Right atrium auricular region (tissue), 2 donors: ENCODE data around the gene HEATR5B. TPM values are rescaled to one million over a fixed set of nuclear protein-coding genes. Genes with fewer than 3 reads are reported as not detected.

ENCODE experiments used
- DNase-seq: peaks from one replicate; pipeline ENCODE4 v3.0.0-alpha.2; 2019; ENCODE audit warnings: low spot score
- H3K27ac ChIP-seq, 2 donors: fragments of 200-600 bp; sonication (generic); 1 replicate in 1 of 2; 2 replicates in 1 of 2; pipeline ENCODE4 v1.5.1; 2016 to 2019
- H3K27me3 ChIP-seq, 2 donors: fragments of 200-600 bp; sonication (generic); one replicate each; pipeline versions ENCODE4 v1.5.1 to v1.6.0; 2017 to 2019
- H3K36me3 ChIP-seq: fragments of 200-600 bp; sonication (generic); one replicate; pipeline ENCODE4 v1.5.1; 2016
- H3K4me1 ChIP-seq, 2 donors: fragments of 200-600 bp; sonication (generic); one replicate each; pipeline versions ENCODE4 v1.5.1 to v1.6.0; 2017 to 2019
- H3K4me3 ChIP-seq, 2 donors: fragments of 200-600 bp; sonication (generic); 1 replicate in 1 of 2; 2 replicates in 1 of 2; pipeline ENCODE4 v1.5.1; 2017 to 2019; ENCODE audit warnings: mild to moderate bottlenecking in 1 of 2, moderate library complexity in 1 of 2
- H3K9me3 ChIP-seq, 2 donors: fragments of 200-600 bp; sonication (generic); one replicate each; pipeline ENCODE4 v1.5.1; 2019
- total RNA-seq, 2 donors: library from RNA; depleted of rRNA; stranded (reverse); fragments of >200 nt; gene quantifications; one replicate each; pipeline ENCODE4 v1.1.0, GENCODE V29; 2016
- TF ChIP-seq, protein P1 (sequence below), 2 donors: fragments of 200-600 bp; sonication (generic); IDR thresholded peaks; one replicate each; pipeline ENCODE4 v1.5.1; 2019; ENCODE audit warnings: antibody characterized with exemption in 2 of 2

Gene HEATR5B
- total RNA-seq, 2 donors from 2014 or later = 16.4 to 17.6 TPM

DNA sequence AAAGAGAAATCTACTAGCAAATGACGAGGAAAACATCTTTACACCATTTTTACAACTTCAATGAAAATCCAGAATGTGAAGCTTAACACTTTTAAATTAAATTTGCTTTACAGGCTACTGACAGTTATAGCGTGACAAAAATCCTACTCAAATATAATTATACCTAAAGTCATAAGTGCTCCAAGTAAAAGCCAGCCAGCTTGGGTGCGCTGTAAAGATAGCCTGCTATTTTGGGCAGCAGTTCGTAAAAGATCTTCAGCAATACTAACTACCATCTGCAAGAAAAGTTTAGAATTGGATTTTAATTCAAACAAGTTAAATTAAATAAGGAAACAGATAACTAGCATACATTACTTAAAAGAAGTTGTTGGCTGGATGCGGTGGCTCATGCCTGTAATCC lies 22.4 kb downstream of the HEATR5B start:
- Histone ChIP-seq H3K9me3 (no peaks in the 10 kb centered on the region), H3K36me3 (peaks cover 74% of the 10 kb centered on the region), H3K4me3 (no peak overlapping the region), H3K4me1 (no peaks in the 10 kb centered on the region), H3K27ac (no peak overlapping the region), H3K27me3 (no peaks in the 10 kb centered on the region)
- no peak for DNase-seq
- TF ChIP-seq, protein P1, sequence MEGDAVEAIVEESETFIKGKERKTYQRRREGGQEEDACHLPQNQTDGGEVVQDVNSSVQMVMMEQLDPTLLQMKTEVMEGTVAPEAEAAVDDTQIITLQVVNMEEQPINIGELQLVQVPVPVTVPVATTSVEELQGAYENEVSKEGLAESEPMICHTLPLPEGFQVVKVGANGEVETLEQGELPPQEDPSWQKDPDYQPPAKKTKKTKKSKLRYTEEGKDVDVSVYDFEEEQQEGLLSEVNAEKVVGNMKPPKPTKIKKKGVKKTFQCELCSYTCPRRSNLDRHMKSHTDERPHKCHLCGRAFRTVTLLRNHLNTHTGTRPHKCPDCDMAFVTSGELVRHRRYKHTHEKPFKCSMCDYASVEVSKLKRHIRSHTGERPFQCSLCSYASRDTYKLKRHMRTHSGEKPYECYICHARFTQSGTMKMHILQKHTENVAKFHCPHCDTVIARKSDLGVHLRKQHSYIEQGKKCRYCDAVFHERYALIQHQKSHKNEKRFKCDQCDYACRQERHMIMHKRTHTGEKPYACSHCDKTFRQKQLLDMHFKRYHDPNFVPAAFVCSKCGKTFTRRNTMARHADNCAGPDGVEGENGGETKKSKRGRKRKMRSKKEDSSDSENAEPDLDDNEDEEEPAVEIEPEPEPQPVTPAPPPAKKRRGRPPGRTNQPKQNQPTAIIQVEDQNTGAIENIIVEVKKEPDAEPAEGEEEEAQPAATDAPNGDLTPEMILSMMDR (IDR thresholded peaks at IDR 0.05) = no peak

DNA sequence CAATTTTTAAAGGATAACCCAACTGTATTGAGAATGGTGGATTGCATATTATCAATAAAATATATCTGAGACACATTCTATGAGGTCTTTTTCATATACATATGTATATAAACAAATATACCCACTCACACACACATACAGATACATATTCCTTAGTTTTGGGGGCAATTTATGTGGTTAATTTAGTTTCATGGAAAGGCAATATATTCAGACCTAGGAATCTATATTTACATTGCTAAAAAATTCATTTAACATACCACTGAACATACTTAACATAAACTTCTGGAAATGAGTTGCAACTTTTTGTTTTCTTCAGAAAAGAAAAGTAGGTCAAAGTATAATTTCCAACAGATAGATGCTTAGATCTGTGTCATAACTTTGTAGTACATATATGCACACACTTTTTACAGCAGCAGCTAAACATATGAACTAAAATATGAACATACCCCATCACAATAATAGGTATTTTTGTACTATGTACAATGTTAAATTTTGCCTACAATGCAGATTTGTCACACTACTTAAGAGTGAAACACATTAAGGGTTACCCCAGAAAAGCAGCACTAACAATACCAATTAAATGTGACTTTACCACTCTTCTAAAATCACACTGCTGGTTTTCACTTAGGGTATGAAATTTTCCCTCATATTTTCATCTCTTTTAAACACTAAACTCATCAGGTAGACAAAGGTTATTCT lies 23.0 kb downstream of the HEATR5B start:
- no peaks in the 10 kb centered on the region for H3K9me3 ChIP-seq
- no peak overlapping the region for H3K4me3 ChIP-seq
- TF ChIP-seq, protein P1 (IDR thresholded peaks at IDR 0.05) = no peak
- no peak for DNase-seq
- H3K36me3 ChIP-seq = peaks cover 80% of the 10 kb centered on the region
- H3K4me1 ChIP-seq = no peaks in the 10 kb centered on the region
- H3K27me3 ChIP-seq = no peaks in the 10 kb centered on the region
- no peak overlapping the region for H3K27ac ChIP-seq

DNA sequence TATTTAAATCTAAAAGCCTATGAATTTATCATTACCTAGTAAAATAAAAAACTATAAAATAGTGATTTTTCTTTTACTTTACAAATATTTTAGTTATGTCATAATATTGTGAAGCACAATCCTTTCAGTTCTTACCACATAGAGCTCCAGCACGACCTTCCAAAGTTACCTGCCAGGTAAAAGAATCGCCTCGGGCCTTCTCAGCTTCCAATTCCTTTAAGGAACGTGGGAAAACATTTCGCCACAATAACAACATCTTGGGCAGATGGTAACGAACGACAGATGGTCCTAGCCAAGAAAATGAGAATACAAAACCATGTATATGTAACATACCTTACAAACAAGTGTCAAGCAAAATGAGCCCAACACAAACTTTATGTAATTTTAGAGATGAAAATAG lies 23.7 kb downstream of the HEATR5B start:
- Histone ChIP-seq H3K4me3 (no peak overlapping the region), H3K27ac (no peak overlapping the region), H3K36me3 (peaks cover 82% of the 10 kb centered on the region), H3K9me3 (no peaks in the 10 kb centered on the region), H3K27me3 (no peaks in the 10 kb centered on the region), H3K4me1 (no peaks in the 10 kb centered on the region)
- DNase-seq = no peak
- TF ChIP-seq, protein P1 (IDR thresholded peaks at IDR 0.05) = no peak

DNA sequence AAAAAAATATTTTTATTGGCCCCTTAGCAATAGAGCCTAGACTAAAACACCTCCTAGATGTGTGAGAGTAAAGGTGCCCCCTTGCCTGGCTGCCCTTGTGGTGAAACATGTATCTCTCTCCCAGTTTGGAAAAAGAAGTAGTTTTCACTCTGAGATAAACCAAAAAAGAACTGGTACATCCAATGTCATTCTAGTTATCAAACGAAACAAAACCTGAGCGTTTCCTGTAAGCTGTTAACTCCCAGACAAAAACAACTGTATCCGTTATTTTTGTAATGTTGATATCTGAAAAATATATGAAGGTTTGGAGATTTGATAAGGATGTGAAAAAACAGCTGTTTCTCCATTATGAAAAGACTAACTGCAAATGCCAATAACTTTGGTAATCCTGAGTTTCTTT lies 24.3 kb downstream of the HEATR5B start:
- no peak for DNase-seq
- TF ChIP-seq, protein P1 (IDR thresholded peaks at IDR 0.05) = no peak
- Histone ChIP-seq H3K27me3 (no peaks in the 10 kb centered on the region), H3K9me3 (no peaks in the 10 kb centered on the region), H3K27ac (no peak overlapping the region), H3K36me3 (peaks cover 76% of the 10 kb centered on the region), H3K4me1 (no peaks in the 10 kb centered on the region), H3K4me3 (no peak overlapping the region)

DNA sequence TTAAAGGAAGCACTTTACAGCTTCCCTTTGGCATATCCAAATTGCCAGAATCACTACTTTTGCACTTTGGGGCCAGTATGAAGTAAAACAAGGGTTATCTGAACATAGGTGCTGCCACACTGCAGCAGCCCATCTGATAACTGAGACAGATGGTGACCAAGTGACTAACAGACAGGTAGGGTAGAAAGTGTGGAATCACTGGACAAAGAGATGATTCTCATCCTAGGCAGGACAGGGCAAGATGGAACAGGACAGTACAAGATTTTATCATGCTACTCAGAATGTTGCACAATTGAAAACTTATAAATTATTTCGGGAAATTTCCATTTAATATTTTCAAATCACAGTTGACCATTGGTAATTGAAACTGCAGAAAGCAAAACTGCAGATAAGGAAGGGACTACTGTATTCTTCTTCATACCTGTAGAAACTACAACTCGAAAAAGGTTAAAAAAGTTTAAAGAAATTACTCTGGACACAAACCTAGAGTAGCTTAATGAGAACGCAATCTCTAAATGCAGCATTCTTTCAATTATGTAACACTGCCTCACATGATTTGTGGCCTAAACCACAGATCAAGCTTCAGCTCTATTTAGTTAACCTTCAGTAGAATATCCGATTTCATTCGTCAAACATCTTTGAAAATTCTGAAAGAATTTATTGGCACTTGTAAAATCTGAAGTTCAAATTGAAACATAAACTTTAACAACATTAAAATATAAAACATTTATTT lies 31.4 kb downstream of the HEATR5B start:
- Histone ChIP-seq H3K9me3 (no peaks in the 10 kb centered on the region), H3K36me3 (peaks cover 47% of the 10 kb centered on the region)
- TF ChIP-seq, protein P1 (IDR thresholded peaks at IDR 0.05) = no peak

More for the DNA sequence above, 31.4 kb downstream of the HEATR5B start:
- Histone ChIP-seq H3K27me3 (no peaks in the 10 kb centered on the region), H3K4me3 (no peak overlapping the region), H3K27ac (no peak overlapping the region), H3K4me1 (no peaks in the 10 kb centered on the region)
- no peak for DNase-seq
